Fibroblast of pulmonary artery (primary cell): ENCODE results near the gene EBNA1BP2.

Source experiments
- DNase-seq: peaks from one replicate; pipeline ENCODE4 v3.0.0-alpha.2; 2010; ENCODE audit warnings: low read depth
- H3K4me3 ChIP-seq: replicated peaks from 2 replicates; pipeline ENCODE4 v1.5.1; 2011; ENCODE audit warnings: low read depth, mild to moderate bottlenecking, control low read depth, low read length, moderate library complexity
- TF ChIP-seq, protein P1 (sequence below): IDR thresholded peaks from 2 replicates; pipeline ENCODE4 v1.5.1; 2011; ENCODE audit warnings: mild to moderate bottlenecking, control low read depth, low read length, inconsistent platforms; ENCODE audit errors: missing control alignments

Gene EBNA1BP2

GRCh38 chr1:43137445-43138052, 34.5 kb downstream of the EBNA1BP2 start:
- H3K4me3 ChIP-seq, result no peak overlapping the region
- TF ChIP-seq, protein P1, sequence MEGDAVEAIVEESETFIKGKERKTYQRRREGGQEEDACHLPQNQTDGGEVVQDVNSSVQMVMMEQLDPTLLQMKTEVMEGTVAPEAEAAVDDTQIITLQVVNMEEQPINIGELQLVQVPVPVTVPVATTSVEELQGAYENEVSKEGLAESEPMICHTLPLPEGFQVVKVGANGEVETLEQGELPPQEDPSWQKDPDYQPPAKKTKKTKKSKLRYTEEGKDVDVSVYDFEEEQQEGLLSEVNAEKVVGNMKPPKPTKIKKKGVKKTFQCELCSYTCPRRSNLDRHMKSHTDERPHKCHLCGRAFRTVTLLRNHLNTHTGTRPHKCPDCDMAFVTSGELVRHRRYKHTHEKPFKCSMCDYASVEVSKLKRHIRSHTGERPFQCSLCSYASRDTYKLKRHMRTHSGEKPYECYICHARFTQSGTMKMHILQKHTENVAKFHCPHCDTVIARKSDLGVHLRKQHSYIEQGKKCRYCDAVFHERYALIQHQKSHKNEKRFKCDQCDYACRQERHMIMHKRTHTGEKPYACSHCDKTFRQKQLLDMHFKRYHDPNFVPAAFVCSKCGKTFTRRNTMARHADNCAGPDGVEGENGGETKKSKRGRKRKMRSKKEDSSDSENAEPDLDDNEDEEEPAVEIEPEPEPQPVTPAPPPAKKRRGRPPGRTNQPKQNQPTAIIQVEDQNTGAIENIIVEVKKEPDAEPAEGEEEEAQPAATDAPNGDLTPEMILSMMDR, result no peak
- DNase-seq, result no peak

DNA sequence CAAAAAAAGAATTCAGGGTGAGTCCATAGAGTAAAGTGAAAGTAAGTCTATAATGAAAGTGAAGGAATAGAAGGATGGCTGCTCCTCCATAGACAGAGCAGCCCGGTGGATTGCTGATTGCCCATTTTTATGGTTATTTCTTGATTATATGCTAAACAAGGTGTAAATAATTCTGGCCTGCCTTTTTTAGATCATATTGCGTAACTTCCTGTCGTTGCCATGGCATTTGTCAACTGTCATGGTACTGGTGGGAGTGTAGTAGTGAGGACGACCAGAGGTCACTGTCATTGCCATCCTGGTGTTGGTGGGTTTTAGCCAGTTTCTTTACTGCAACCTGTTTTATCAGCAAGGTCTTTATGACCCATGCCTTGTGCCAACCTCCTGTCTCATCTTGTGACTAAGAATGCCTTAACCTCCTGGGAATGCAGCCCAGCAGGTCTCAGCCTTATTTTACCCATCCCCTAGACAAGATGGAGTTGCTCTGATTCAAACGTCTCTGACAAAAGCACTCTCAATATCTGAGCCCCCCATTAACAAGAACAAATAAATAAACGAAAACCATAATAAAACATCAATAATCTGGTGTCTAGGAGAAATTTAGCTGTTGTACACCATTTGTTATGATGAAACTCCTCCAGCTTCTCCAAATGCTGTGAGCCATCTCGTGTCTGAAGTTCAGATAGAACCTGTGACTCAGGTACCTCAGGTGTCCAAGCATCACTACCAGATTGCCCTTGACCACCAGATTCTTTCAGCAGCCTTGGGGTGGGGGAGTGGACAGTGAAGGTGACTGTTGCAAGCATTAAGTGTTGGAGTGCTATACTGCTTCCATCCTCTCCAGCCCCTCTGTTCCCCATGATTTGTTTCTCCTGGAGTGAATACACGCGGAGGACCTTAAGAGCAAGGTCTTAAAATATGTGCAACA, 36.0 kb downstream of the EBNA1BP2 start:
- DNase-seq, result no peak
- no peak overlapping the region for H3K4me3 ChIP-seq
- TF ChIP-seq, protein P1, result no peak

- TF ChIP-seq, protein P1, result no peak
- H3K4me3 ChIP-seq, result no peak overlapping the region
- DNase-seq, result no peak
Measured at GRCh38 chr1:43134640-43135039, 37.5 kb downstream of the EBNA1BP2 start.

GRCh38 chr1:43134068-43134467, 38.0 kb downstream of the EBNA1BP2 start:
- TF ChIP-seq, protein P1, result no peak
- no peak overlapping the region for H3K4me3 ChIP-seq
- DNase-seq, result no peak

GRCh38 chr1:43129426-43129825, 42.7 kb downstream of the EBNA1BP2 start:
- no peak overlapping the region for H3K4me3 ChIP-seq
- TF ChIP-seq, protein P1, result no peak
- DNase-seq, result no peak

DNA sequence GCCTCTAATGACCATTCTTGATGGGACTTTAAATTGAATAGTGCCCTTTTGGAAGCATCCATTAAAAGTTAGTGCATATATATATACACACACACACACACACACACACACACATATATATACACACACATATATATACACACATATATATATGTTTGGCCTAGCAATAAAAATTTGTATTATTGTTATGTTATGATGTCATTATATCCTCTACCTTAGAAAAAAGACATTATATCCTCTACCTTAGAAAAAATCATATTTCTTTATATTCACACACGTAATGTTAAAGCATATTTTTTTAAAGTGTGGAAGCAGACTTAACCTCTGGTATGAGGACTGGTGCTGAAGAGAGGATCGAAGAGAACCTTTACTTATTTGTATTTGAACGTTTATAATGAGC, 43.3 kb downstream of the EBNA1BP2 start:
- TF ChIP-seq, protein P1, result no peak
- H3K4me3 ChIP-seq, result no peak overlapping the region
- DNase-seq, result no peak

GRCh38 chr1:43123031-43123430, 49.1 kb downstream of the EBNA1BP2 start:
- no peak overlapping the region for H3K4me3 ChIP-seq
- DNase-seq, result no peak
- TF ChIP-seq, protein P1, result no peak
